Measurements from ENCODE around the gene UPF3B. TPM values are rescaled to one million over a fixed set of nuclear protein-coding genes. Genes with fewer than 3 reads are reported as not detected.

UPF3B gene
- total RNA-seq, 4 donors from 2014 or later, result 3.2 to 4.4 (median 3.9) TPM

DNA sequence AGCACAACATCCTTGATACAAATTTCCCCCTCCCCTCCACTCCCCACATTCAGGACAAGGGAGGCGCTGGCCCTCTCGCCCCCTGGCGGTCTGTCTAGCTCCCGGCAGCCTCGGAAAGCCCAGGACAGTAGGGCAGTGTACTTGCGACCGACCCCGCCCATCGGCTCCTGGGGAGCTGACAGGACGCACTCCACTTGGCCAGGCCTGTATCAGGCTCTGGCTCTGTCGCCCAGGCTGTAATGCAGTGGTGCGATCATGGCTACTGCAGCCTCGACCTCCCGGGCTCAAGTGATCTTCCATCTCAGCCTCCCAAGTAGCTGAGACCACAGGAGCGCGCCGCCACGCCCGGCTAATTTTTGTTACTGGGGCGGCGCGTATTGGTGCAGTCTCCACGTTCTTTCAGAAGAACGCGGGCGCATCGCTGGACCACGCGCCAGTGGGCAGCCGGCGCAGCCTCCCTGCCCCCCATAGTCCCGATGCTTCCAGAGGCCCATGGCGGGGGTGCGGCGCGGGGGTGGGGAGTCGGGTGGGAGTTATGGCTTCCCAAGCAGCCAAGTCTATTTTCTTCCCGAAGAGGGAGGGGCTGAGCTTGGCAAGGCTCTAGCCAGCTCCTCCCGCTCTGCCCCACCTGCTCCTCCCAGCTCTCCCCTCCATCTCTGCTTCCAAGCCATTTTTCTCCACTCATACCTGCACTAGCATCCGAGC, 35.1 kb upstream of the UPF3B start:
- DNase-seq, result peak; percentile 52 to 56
- H3K4me1 ChIP-seq, result no peaks in the 10 kb centered on the region
- H3K27me3 ChIP-seq, result no peaks in the 10 kb centered on the region
- 11 to 33% methylated on average over 1 to 11 of the region's 40 CpGs for WGBS, 2 donors
- no peak overlapping the region for H3K27ac ChIP-seq
- intact Hi-C loops (cut with DNase I), result no loop called here
- H3K36me3 ChIP-seq, result no peaks in the 10 kb centered on the region
- TF ChIP-seq POLR2A (IDR thresholded peaks at IDR 0.05), result no peak
- TF ChIP-seq, protein P1, sequence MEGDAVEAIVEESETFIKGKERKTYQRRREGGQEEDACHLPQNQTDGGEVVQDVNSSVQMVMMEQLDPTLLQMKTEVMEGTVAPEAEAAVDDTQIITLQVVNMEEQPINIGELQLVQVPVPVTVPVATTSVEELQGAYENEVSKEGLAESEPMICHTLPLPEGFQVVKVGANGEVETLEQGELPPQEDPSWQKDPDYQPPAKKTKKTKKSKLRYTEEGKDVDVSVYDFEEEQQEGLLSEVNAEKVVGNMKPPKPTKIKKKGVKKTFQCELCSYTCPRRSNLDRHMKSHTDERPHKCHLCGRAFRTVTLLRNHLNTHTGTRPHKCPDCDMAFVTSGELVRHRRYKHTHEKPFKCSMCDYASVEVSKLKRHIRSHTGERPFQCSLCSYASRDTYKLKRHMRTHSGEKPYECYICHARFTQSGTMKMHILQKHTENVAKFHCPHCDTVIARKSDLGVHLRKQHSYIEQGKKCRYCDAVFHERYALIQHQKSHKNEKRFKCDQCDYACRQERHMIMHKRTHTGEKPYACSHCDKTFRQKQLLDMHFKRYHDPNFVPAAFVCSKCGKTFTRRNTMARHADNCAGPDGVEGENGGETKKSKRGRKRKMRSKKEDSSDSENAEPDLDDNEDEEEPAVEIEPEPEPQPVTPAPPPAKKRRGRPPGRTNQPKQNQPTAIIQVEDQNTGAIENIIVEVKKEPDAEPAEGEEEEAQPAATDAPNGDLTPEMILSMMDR (IDR thresholded peaks at IDR 0.05), result peak in 5 of 6 experiments; percentile 15 to 48 (median 31)
- H3K9me3 ChIP-seq, result no peaks in the 10 kb centered on the region
- H3K4me3 ChIP-seq (replicated peaks in 1 of 3), result no peak overlapping the region

DNA sequence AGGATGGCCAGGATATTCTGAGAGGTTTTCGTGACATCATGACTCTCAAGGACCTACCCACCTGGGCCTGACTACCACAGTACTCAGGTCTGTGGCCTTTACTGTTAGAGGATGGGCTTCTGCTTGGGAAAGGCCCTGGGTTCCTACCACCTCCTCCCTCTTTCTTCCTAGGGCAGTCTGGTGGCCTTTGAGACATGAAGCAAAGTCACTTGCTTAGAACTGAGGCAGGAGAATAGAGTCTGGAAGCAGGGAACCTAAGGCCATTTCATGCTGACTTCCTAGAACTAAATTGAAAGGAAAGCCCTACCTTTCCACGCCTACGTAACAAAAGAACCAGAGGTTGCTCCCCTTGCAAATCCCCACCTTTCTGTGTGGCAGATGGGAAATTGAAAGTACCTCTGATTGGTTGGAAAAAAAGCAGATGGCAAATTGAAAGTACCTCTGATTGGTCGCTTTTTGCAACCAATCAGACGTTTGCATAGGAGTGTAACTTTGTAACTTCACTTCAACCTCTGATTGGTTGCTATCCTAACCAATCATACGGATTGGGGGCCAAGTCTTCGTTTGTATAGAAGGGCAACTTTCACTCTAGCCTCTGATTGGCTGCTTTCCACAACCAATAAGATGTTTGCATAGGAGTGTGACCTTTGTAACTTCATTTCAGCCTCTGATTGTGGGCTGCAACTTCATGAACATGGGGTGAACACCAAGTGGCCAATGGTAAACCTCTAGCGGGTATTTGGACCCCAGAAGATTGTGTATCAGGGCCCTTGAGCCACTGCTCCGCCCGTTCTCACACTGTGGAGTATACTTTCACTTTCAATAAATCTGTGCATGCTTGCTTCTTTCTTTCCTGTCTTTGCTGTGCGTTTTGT, 33.0 kb upstream of the UPF3B start:
- Histone ChIP-seq H3K4me1 (no peaks in the 10 kb centered on the region), H3K27me3 (no peaks in the 10 kb centered on the region), H3K27ac (no peak overlapping the region), H3K36me3 (no peaks in the 10 kb centered on the region), H3K9me3 (no peaks in the 10 kb centered on the region), H3K4me3 (replicated peaks in 1 of 3) (no peak overlapping the region)
- WGBS, 2 donors, result 81 to 87% methylated on average over 10 of the region's 11 CpGs
- intact Hi-C loops (cut with DNase I), result no loop called here
- TF ChIP-seq, protein P1 (IDR thresholded peaks at IDR 0.05), result no peak
- no peak for TF ChIP-seq POLR2A (IDR thresholded peaks at IDR 0.05)
- no peak for DNase-seq

DNA sequence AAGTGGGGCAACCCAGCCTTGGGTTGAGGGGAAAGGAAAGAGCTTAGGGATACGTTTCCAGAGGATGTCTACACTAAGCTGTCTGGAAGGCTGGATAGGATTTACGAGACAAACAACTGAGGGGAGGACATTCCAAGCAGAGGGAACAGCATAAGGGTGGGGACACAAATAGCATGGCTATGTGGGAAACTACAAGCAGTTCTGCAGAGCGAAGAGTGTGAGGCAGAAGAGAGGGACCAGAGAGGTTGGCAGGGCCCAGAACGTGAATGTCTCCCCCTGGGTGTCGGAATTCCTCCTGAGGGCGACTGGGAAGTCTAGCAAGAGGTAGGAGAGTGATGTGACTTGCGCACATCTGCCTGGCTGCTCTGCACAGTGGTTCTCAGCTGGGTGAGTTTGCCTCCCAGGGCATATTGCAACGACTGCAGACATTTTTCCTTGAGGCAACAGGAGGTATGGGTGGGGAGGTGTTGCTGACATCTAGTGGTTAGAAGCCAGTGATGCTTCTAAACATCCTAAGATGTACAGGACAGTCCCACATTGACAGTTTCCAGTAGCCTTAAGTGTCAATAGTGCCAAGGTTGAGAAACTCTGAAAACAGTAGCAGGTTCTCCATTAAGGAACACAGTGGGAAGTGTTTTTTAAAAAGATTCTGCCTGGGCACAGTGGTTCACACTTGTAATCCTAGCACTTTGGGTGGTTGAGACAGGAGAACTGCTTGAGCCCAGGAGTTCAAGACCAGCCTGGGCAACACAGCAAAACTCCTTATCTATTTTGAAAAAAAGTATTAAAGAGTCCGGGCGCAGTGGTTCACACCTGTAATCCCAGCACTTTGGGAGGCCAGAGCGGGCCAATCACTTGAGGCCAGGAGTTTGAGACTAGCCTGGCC, 28.0 kb upstream of the UPF3B start:
- intact Hi-C loops (cut with DNase I), result no loop called here
- Histone ChIP-seq H3K27me3 (no peaks in the 10 kb centered on the region), H3K9me3 (no peaks in the 10 kb centered on the region), H3K4me3 (replicated peaks in 1 of 3) (no peak overlapping the region), H3K36me3 (no peaks in the 10 kb centered on the region), H3K4me1 (no peaks in the 10 kb centered on the region), H3K27ac (no peak overlapping the region)
- peak; percentile 10 to 13 for DNase-seq
- 58 to 66% methylated on average over 8 to 11 of the region's 11 CpGs for WGBS, 2 donors
- TF ChIP-seq, protein P1 (IDR thresholded peaks at IDR 0.05), result peak in 5 of 6 experiments; percentile 36 to 52 (median 46)
- TF ChIP-seq POLR2A (IDR thresholded peaks at IDR 0.05), result no peak

DNA sequence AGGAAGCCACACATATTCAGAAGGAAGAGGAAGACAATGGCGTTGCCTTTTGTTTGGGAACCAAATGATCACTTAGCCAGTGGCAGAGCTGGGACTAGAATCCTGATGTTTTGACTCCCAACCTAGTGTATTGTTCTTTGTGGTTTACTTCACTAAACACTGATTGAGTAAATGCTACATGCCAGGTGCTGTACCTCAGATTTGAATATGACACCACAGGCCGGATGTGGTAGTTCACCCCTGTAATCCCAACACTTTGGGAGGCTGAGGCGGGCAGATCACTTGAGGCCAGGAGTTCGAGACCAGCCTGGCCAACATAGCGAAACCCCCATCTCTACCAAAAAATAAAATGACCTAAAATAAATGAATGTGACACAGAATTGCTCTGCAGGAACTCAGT, 27.3 kb upstream of the UPF3B start:
- intact Hi-C loops (cut with DNase I), result no loop called here
- Histone ChIP-seq H3K27me3 (no peaks in the 10 kb centered on the region), H3K4me1 (no peaks in the 10 kb centered on the region), H3K4me3 (replicated peaks in 1 of 3) (no peak overlapping the region), H3K27ac (no peak overlapping the region), H3K9me3 (no peaks in the 10 kb centered on the region), H3K36me3 (no peaks in the 10 kb centered on the region)
- 88 to 90% methylated on average over 5 of the region's 5 CpGs for WGBS, 2 donors
- DNase-seq, result no peak
- TF ChIP-seq POLR2A (IDR thresholded peaks at IDR 0.05), result no peak
- TF ChIP-seq, protein P1 (IDR thresholded peaks at IDR 0.05), result no peak
